ENCODE results near the gene CYB5R3. TPM values are rescaled to one million over a fixed set of nuclear protein-coding genes. Genes with fewer than 3 reads are reported as not detected.

The CYB5R3 gene
- polyA plus RNA-seq, 1 donor (not counting 4 experiments of a cell fraction or from before 2014, with no cell fraction given): 102 TPM

- peaks cover 31 to 43% of the 10 kb centered on the region in 2 experiments for H3K36me3 ChIP-seq (ENCODE audit: control insufficient read depth in 2 of 2, extremely low read depth in 1 of 2, insufficient read depth in 2 of 2, low read length in 2 of 2)
- no peak for TF ChIP-seq EZH2 (IDR thresholded peaks at IDR 0.05; ENCODE audit: low read length)
- TF ChIP-seq CTCF (optimal IDR thresholded peaks at IDR 0.05 in 1 of 3, IDR thresholded peaks at IDR 0.05 in 1 of 3, conservative IDR thresholded peaks at IDR 0.05 in 1 of 3; ENCODE audit: extremely low read depth in 1 of 3, insufficient read depth in 2 of 3, low read length in 3 of 3): no peak
- dilution Hi-C loops (cut with MboI; ENCODE audit: extremely low pct_ligation_motif_present, low sequenced_read_pairs): no loop called here
These were observed 25.9 kb downstream of the CYB5R3 start for GRCh38 chr22:42623301-42623751.

DNA sequence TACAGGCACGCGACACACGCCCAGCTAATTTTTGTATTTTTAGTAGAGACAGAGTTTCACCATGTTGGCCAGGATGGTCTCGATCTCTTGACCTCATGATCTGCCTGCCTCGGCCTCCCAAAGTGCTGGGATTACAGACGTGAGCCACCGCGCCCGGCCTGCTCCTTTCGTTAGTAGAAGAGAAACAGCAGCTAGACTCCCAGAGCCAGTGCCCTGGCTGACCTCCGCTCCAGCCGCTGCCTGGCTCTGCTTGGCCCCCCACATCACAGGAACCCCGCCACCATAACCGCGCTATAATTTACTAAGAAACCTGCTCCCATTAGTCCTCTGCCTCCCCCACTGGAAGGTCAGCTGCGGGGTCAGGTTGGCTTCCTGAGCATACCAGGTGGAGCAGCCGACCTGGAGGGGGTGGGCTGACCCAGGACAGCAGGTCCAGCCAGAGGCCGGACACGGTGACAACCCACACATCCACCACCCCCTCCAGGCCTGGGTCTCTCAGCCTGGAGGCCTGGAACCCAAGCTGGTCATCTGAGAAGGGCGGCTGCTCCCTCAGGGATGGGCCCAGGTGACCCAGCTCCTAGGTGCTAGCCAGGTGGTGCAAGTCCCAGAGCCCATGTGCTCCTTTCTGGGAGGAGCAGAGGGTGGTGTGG lies 27.0 kb downstream of the CYB5R3 start:
- Histone ChIP-seq H3K9me3 (ENCODE audit: control insufficient read depth, low read depth, low read length) (no peaks in the 10 kb centered on the region), H3K27me3 (ENCODE audit: control insufficient read depth, extremely low read depth, insufficient read depth, low read length) (no peaks in the 10 kb centered on the region), H3K4me3 (ENCODE audit: control insufficient read depth in 2 of 3, extremely low read depth in 1 of 3, insufficient read depth in 2 of 3, low read depth in 1 of 3, low read length in 3 of 3) (no peak overlapping the region), H3K4me1 (ENCODE audit: control insufficient read depth, extremely low read depth, insufficient read depth, low read length) (peaks cover 21% of the 10 kb centered on the region), H3K36me3 (ENCODE audit: control insufficient read depth in 2 of 2, extremely low read depth in 1 of 2, insufficient read depth in 2 of 2, low read length in 2 of 2) (peaks cover 22 to 36% of the 10 kb centered on the region in 2 experiments), H3K27ac (ENCODE audit: control insufficient read depth, insufficient read depth, low read length) (no peak overlapping the region), H3K9ac (ENCODE audit: control insufficient read depth, extremely low read depth, insufficient read depth, low read length) (no peak overlapping the region), H4K20me1 (ENCODE audit: control insufficient read depth, extremely low read depth, insufficient read depth, low read length) (peaks cover 4% of the 10 kb centered on the region), H3K9me1 (ENCODE audit: control insufficient read depth, extremely low read depth, insufficient read depth, low read length) (no peaks in the 10 kb centered on the region), H3K79me2 (ENCODE audit: control insufficient read depth, insufficient read depth, low read length) (no peaks in the 10 kb centered on the region), H2AFZ (ENCODE audit: control insufficient read depth, low read length) (no peak overlapping the region), H3K4me2 (ENCODE audit: control insufficient read depth, extremely low read depth, insufficient read depth, low read depth, low read length) (no peak overlapping the region)
- TF ChIP-seq EZH2 (IDR thresholded peaks at IDR 0.05; ENCODE audit: low read length) (no peak), CTCF (optimal IDR thresholded peaks at IDR 0.05 in 1 of 3, IDR thresholded peaks at IDR 0.05 in 1 of 3, conservative IDR thresholded peaks at IDR 0.05 in 1 of 3; ENCODE audit: extremely low read depth in 1 of 3, insufficient read depth in 2 of 3, low read length in 3 of 3) (no peak)
- dilution Hi-C loops (cut with MboI; ENCODE audit: extremely low pct_ligation_motif_present, low sequenced_read_pairs): no loop called here
- FAIRE-seq (no peak), DNase-seq (ENCODE audit: low read depth, low spot score) (no peak)

More at GRCh38 chr22:42623301-42623751, 25.9 kb downstream of the CYB5R3 start:
- H3K9me3 ChIP-seq (ENCODE audit: control insufficient read depth, low read depth, low read length): no peaks in the 10 kb centered on the region
- H3K9ac ChIP-seq (ENCODE audit: control insufficient read depth, extremely low read depth, insufficient read depth, low read length): no peak overlapping the region
- no peak overlapping the region for H3K4me3 ChIP-seq (ENCODE audit: control insufficient read depth in 2 of 3, extremely low read depth in 1 of 3, insufficient read depth in 2 of 3, low read depth in 1 of 3, low read length in 3 of 3)
- H3K9me1 ChIP-seq (ENCODE audit: control insufficient read depth, extremely low read depth, insufficient read depth, low read length): no peaks in the 10 kb centered on the region
- H3K79me2 ChIP-seq (ENCODE audit: control insufficient read depth, insufficient read depth, low read length): no peaks in the 10 kb centered on the region
- H3K4me2 ChIP-seq (ENCODE audit: control insufficient read depth, extremely low read depth, insufficient read depth, low read depth, low read length): no peak overlapping the region
- H2AFZ ChIP-seq (ENCODE audit: control insufficient read depth, low read length): no peak overlapping the region
- no peak for DNase-seq (ENCODE audit: low read depth, low spot score)
- FAIRE-seq: no peak
- H3K4me1 ChIP-seq (ENCODE audit: control insufficient read depth, extremely low read depth, insufficient read depth, low read length): peaks cover 21% of the 10 kb centered on the region
- peaks cover 4% of the 10 kb centered on the region for H4K20me1 ChIP-seq (ENCODE audit: control insufficient read depth, extremely low read depth, insufficient read depth, low read length)
- H3K27me3 ChIP-seq (ENCODE audit: control insufficient read depth, extremely low read depth, insufficient read depth, low read length): no peaks in the 10 kb centered on the region
- no peak overlapping the region for H3K27ac ChIP-seq (ENCODE audit: control insufficient read depth, insufficient read depth, low read length)

All from keratinocyte (primary cell).